ENCODE measurements around the gene MAGEA8. TPM values are rescaled to one million over a fixed set of nuclear protein-coding genes. Genes with fewer than 3 reads are reported as not detected.

Gene MAGEA8
- not detected for total RNA-seq

- TF ChIP-seq, protein P1, sequence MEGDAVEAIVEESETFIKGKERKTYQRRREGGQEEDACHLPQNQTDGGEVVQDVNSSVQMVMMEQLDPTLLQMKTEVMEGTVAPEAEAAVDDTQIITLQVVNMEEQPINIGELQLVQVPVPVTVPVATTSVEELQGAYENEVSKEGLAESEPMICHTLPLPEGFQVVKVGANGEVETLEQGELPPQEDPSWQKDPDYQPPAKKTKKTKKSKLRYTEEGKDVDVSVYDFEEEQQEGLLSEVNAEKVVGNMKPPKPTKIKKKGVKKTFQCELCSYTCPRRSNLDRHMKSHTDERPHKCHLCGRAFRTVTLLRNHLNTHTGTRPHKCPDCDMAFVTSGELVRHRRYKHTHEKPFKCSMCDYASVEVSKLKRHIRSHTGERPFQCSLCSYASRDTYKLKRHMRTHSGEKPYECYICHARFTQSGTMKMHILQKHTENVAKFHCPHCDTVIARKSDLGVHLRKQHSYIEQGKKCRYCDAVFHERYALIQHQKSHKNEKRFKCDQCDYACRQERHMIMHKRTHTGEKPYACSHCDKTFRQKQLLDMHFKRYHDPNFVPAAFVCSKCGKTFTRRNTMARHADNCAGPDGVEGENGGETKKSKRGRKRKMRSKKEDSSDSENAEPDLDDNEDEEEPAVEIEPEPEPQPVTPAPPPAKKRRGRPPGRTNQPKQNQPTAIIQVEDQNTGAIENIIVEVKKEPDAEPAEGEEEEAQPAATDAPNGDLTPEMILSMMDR (IDR thresholded peaks at IDR 0.05; ENCODE audit: low read depth) = no peak
Observed at GRCh38 chrX:149881081-149881711, at the start of gene MAGEA8. Gene MAGEA8 (plus strand): TSS chrX:149881183. CDS start chrX:149884273, 3,090 bp downstream.

GRCh38 chrX:149831473-149831872 is 49.5 kb upstream of the MAGEA8 start:
- TF ChIP-seq, protein P1 (IDR thresholded peaks at IDR 0.05; ENCODE audit: low read depth) = no peak

DNA sequence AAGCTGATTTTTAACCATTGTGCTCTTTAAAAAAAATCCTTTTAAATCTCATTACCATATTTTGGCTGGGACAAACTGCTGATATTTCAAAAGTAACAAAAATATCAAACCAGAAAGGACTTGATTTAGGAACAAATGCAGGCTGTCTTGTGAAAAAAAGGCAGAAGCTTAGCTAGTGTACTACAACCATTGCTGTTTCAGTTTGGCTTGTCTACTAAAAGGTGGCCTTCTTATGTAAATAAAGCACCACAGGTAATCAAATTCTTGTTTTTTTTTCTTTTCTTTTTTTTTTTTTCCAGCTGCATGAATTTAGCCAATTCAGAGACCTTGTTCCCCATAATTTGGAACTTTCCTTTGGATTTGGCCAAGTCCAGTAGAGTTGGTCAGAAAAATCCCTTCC is 43.8 kb upstream of the MAGEA8 start:
- TF ChIP-seq, protein P1 (IDR thresholded peaks at IDR 0.05; ENCODE audit: low read depth) = no peak

GRCh38 chrX:149837639-149838038 is 43.3 kb upstream of the MAGEA8 start:
- TF ChIP-seq, protein P1 (IDR thresholded peaks at IDR 0.05; ENCODE audit: low read depth) = no peak

- TF ChIP-seq, protein P1 (IDR thresholded peaks at IDR 0.05; ENCODE audit: low read depth) = no peak
Observed at GRCh38 chrX:149841929-149842328, 39.1 kb upstream of the MAGEA8 start.

DNA sequence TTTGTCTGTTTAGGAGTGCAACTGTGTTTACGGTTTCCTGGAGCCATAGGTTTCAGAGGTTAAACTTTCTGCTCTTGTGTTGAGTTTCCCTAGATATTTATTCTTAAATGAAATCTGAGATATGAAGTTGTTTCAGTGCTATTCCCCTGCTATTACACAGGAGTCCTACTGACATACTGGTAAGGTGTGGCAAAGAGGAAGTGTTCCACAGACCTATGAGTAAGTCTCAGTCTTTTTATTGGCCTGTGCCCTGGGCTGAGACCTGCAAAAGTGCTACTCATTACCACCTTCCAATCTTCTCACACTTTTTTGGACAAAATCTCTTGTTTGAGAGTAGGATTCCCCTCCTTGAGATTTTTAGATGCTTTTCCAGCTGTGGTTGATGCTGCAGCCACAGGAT is 35.6 kb upstream of the MAGEA8 start:
- TF ChIP-seq, protein P1 (IDR thresholded peaks at IDR 0.05; ENCODE audit: low read depth) = no peak

- TF ChIP-seq, protein P1 (IDR thresholded peaks at IDR 0.05; ENCODE audit: low read depth) = no peak
Observed at GRCh38 chrX:149846789-149847188, 34.2 kb upstream of the MAGEA8 start.

All from subcutaneous adipose tissue (tissue), 4 donors.